ENCODE measurements around the gene RASL10A.

RASL10A gene

DNA sequence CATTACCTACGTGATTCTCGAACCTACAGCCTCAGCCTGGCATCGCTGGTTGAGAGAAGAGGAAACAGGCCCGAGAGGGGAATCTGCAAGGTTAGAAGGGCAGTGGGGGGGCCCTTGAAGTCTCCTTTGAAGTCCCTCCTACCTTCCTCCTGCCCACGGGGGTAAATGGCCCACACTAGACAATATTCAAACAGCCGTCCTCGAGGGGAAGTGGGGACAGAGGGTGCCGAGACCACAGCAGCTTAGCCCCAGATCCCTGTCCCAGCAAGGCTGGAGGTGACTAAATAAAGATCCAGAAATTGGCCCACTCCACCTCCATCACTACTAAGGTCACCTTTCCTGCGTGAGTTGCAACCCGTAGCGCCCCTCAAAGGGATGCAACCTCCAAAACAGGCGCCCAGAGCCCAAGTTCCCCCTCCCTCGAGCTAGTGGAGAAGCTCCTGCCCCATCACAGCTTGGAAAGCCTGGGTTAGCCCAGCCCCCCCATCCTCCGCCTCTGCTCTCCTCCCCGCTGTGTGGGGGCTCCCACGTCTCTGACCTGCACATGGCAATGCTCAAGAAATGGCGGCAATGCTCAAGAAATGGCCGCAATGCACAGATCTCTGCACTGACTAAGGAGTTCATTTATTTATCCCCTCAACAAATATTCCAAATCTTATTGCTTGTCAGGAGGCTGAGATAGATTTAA, 788 bp upstream of the RASL10A start:
- no peak overlapping the region for H3K27ac ChIP-seq
- peaks cover 30% of the 10 kb centered on the region for H3K27me3 ChIP-seq (replicated peaks)
- in situ Hi-C loops (cut with HindIII; ENCODE audit: low pct_ligation_motif_present, low sequenced_read_pairs): no loop called here
- H3K36me3 ChIP-seq (replicated peaks): peaks cover 3% of the 10 kb centered on the region
- no peak for DNase-seq
- no peak overlapping the region for H3K4me3 ChIP-seq (ENCODE audit: low read depth, low read length)
- TF ChIP-seq, protein P1, sequence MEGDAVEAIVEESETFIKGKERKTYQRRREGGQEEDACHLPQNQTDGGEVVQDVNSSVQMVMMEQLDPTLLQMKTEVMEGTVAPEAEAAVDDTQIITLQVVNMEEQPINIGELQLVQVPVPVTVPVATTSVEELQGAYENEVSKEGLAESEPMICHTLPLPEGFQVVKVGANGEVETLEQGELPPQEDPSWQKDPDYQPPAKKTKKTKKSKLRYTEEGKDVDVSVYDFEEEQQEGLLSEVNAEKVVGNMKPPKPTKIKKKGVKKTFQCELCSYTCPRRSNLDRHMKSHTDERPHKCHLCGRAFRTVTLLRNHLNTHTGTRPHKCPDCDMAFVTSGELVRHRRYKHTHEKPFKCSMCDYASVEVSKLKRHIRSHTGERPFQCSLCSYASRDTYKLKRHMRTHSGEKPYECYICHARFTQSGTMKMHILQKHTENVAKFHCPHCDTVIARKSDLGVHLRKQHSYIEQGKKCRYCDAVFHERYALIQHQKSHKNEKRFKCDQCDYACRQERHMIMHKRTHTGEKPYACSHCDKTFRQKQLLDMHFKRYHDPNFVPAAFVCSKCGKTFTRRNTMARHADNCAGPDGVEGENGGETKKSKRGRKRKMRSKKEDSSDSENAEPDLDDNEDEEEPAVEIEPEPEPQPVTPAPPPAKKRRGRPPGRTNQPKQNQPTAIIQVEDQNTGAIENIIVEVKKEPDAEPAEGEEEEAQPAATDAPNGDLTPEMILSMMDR (IDR thresholded peaks at IDR 0.05; ENCODE audit: low read depth, low read length, missing control alignments): no peak

DNA sequence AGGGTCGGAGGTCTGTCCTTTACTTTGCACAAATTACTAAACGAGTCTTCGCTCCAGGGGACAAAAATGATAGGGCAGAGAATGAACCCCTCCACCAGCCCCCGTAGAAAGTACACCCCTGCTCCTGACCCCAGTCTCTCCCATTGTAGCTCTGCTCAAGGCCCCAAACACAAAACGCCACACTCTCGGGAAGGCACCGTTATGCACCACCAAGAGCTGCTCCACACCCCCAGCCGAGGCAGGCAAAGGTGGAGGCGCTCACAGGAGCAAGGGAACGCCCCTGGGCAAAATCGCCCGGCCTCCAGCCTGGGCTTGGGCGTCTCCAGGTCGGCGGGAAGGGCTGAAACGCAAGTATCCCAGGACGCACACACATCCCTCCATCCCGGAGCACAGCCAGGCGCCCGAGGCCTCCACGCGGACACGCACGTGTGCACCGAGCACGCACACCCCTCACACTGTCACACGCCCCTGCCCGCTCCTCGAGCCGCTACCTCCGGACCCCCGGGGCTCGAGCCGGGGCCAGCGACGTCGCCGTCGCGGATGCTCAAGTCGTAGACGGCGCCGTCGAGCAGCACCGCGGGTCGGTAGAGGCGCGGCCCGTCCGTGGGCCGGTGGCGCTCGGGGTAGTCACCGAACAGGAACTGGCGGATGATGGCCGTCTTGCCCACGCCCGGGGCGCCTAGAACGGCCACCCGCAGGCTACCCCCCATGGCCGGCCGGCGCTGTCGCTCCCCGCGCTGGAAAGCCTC, 786 bp downstream of the RASL10A start:
- TF ChIP-seq, protein P1 (IDR thresholded peaks at IDR 0.05; ENCODE audit: low read depth, low read length, missing control alignments): no peak
- H3K4me3 ChIP-seq (ENCODE audit: low read depth, low read length): no peak overlapping the region
- H3K27ac ChIP-seq: no peak overlapping the region
- no peak for DNase-seq
- in situ Hi-C loops (cut with HindIII; ENCODE audit: low pct_ligation_motif_present, low sequenced_read_pairs): no loop called here
- H3K36me3 ChIP-seq (replicated peaks): peaks cover 3% of the 10 kb centered on the region
- peaks cover 30% of the 10 kb centered on the region for H3K27me3 ChIP-seq (replicated peaks)

DNA sequence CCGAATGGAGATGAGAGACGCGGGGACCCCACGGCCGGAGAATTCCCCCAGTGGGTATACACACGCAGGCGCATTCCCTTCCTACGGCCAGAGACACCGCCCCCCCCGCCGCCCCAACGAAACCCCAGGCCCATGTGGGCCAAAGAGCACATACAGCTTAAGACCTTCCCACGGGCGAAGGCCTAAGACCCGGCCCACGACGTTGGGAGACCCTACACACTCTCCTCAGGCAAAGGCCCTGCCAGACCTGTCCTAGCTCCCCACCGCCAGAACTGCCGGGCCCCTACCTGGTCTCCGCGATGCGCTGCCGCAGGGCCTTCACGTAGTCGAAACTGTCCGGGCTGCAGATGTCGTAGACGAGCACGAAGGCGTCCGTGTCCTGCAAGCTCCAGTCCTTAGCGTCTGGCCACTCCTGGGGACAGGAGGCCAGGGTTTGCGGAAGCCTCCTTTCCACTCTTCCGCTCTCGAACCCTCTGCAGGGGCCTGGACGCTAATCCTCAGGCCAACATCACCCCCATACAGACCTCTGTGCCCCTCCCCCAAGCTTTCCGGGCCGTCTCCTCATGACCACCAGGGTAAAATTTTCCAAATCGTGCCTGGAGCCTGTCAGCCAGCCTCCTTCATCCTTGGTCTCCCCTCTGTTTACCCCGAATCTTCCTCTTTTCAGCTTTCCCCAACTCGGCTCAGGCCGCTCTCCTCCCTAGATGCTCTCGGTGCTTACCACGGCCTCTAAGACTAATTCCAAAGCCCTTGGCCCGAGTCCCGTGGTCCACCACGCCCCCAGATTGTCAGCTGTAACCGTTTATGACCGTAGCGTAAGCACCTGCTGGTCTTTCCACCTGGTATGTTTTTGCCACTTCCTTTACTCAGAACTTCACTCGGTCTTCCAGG, 1.7 kb downstream of the RASL10A start:
- no peak overlapping the region for H3K4me3 ChIP-seq (ENCODE audit: low read depth, low read length)
- DNase-seq: no peak
- peaks cover 5% of the 10 kb centered on the region for H3K36me3 ChIP-seq (replicated peaks)
- in situ Hi-C loops (cut with HindIII; ENCODE audit: low pct_ligation_motif_present, low sequenced_read_pairs): no loop called here
- TF ChIP-seq, protein P1 (IDR thresholded peaks at IDR 0.05; ENCODE audit: low read depth, low read length, missing control alignments): no peak
- peaks cover 30% of the 10 kb centered on the region for H3K27me3 ChIP-seq (replicated peaks)
- H3K27ac ChIP-seq: no peak overlapping the region

DNA sequence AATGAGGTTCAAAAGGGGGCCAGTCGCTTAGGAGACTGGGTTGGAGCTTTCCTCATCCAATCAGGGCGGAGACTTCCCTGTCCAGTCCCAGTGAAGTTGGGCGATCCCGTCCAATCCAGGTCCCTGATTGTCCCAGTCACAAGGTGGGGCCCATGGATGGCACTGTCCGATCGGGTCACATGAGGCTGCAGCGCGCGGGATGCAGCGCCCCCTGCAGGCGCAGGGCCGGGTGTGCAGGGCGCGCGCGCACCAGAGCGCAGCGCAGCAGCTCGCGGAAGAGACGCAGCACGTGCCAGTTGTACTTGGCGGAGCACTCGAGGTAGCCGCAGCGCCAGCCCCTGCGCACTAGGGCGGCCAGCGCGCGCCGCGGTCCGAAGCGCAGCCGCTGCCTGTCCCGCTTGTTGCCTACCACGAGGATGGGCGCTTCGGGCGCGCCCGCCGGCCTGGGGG, 2.3 kb downstream of the RASL10A start:
- in situ Hi-C loops (cut with HindIII; ENCODE audit: low pct_ligation_motif_present, low sequenced_read_pairs): no loop called here
- DNase-seq: no peak
- Histone ChIP-seq H3K4me3 (ENCODE audit: low read depth, low read length) (no peak overlapping the region), H3K36me3 (replicated peaks) (peaks cover 5% of the 10 kb centered on the region), H3K27ac (no peak overlapping the region), H3K27me3 (replicated peaks) (peaks cover 30% of the 10 kb centered on the region)
- TF ChIP-seq, protein P1 (IDR thresholded peaks at IDR 0.05; ENCODE audit: low read depth, low read length, missing control alignments): peak; percentile 69

DNA sequence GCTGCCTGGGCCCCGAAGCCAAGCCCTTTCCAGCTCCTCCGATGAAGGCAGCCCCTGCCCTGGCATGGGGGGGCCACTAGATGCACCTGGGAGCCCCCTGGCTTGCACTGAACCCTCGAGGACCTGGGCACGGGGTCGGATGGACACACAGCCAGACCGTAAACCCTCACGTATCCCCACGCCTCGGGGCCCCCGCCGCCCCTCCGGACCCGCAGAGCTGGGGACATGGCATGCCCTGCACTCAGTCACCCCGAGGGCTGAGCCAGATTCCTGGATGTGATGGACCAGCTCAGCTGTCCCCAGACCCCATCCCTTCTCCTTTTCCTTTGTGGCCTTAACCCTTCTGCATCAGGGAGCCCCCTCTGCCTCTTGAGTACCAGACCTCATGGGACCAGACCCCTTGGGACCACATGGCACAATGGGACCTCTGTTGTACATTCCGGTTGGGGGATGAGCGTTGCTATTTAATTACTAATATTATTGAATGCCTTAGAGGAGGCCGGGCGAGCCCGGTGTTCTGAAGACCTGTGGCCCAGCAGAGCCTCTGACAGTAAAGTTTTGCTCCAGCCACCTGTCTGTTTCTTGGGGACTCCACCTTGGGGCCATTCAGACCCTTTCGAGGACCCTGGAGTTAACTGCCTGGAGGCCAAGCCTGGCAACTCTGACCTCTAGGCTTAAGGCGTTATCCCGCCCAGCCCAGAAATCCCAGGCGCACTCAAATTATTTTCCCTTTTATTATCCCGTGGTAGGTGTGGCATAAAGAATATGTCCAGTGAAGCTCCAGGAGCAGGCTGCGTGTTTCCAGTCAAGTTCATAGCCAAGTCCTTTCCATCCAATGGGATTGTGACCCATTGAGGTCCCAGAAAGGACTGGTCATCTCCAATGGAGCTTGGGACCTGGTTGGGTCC, 3.0 kb downstream of the RASL10A start:
- H3K36me3 ChIP-seq (replicated peaks): peaks cover 5% of the 10 kb centered on the region
- no peak overlapping the region for H3K4me3 ChIP-seq (ENCODE audit: low read depth, low read length)
- peaks cover 30% of the 10 kb centered on the region for H3K27me3 ChIP-seq (replicated peaks)
- no peak overlapping the region for H3K27ac ChIP-seq
- TF ChIP-seq, protein P1 (IDR thresholded peaks at IDR 0.05; ENCODE audit: low read depth, low read length, missing control alignments): no peak
- in situ Hi-C loops (cut with HindIII; ENCODE audit: low pct_ligation_motif_present, low sequenced_read_pairs): no loop called here
- DNase-seq: no peak

Measured in brain microvascular endothelial cell (primary cell).